Activated T-helper 1 cell treated with Interleukin-2 at 50 U/mL for 16 hours (primary cell): ENCODE results near the gene GABRB2.
"Not testable (repeated sequence)": the region's sequence is repeated elsewhere in the genome, so short reads cannot be mapped to it uniquely, and the experiment has no call there.

ENCODE experiments used
- DNase-seq: peaks from one replicate; pipeline ENCODE4 v3.0.0-alpha.2; 2020; ENCODE audit warnings: low read depth

The GABRB2 gene

GRCh38 chr5:161299053-161299452, 247.5 kb downstream of the GABRB2 start:
- no peak for DNase-seq

GRCh38 chr5:161297388-161297787, 249.1 kb downstream of the GABRB2 start:
- not testable (repeated sequence) for DNase-seq

- DNase-seq, result no peak
Observed at GRCh38 chr5:161295721-161296250, 250.7 kb downstream of the GABRB2 start.

GRCh38 chr5:161288071-161288470, 258.5 kb downstream of the GABRB2 start:
- DNase-seq, result no peak

- no peak for DNase-seq
Observed at GRCh38 chr5:161287436-161287835, 259.1 kb downstream of the GABRB2 start.

- no peak for DNase-seq
Observed at GRCh38 chr5:161286066-161286655, 260.4 kb downstream of the GABRB2 start.

- no peak for DNase-seq
Observed at GRCh38 chr5:161284445-161284844, 262.1 kb downstream of the GABRB2 start.

GRCh38 chr5:161283296-161283695, 263.2 kb downstream of the GABRB2 start:
- no peak for DNase-seq

- no peak for DNase-seq
Observed at GRCh38 chr5:161278739-161279660, 267.5 kb downstream of the GABRB2 start.

GRCh38 chr5:161277011-161277410, 269.5 kb downstream of the GABRB2 start:
- no peak for DNase-seq

GRCh38 chr5:161274951-161275350, 271.6 kb downstream of the GABRB2 start:
- DNase-seq, result no peak

GRCh38 chr5:161273410-161273809, 273.1 kb downstream of the GABRB2 start:
- no peak for DNase-seq

GRCh38 chr5:161271816-161272215, 274.7 kb downstream of the GABRB2 start:
- DNase-seq, result no peak

- no peak for DNase-seq
Observed at GRCh38 chr5:161269125-161269524, 277.4 kb downstream of the GABRB2 start.

GRCh38 chr5:161266954-161267353, 279.6 kb downstream of the GABRB2 start:
- DNase-seq, result no peak

GRCh38 chr5:161265006-161265405, 281.5 kb downstream of the GABRB2 start:
- DNase-seq, result no peak

GRCh38 chr5:161263191-161263590, 283.3 kb downstream of the GABRB2 start:
- no peak for DNase-seq

GRCh38 chr5:161261668-161262323, 284.7 kb downstream of the GABRB2 start:
- DNase-seq, result no peak

GRCh38 chr5:161258438-161258837, 288.1 kb downstream of the GABRB2 start:
- no peak for DNase-seq

- no peak for DNase-seq
Observed at GRCh38 chr5:161256957-161257356, 289.6 kb downstream of the GABRB2 start.

GRCh38 chr5:161252955-161253354, 293.6 kb downstream of the GABRB2 start:
- not testable (repeated sequence) for DNase-seq

- no peak for DNase-seq
Observed at GRCh38 chr5:161246749-161247148, 299.8 kb downstream of the GABRB2 start.

GRCh38 chr5:161245846-161246245, 300.7 kb downstream of the GABRB2 start:
- DNase-seq, result not testable (repeated sequence)
